Measurements from ENCODE around the gene TLX1.

GRCh38 chr10:101097881-101098280, 33.2 kb upstream of the TLX1 start:
- no peak for TF ChIP-seq CTCF (conservative IDR thresholded peaks at IDR 0.05; ENCODE audit: low read depth, low read length)
- no peak for TF ChIP-seq EZH2phosphoT487 (IDR thresholded peaks at IDR 0.05; ENCODE audit: borderline replicate concordance, low read length)
